GM21717 (cell line): ENCODE measurements around the gene AKAP10.
"Not testable (repeated sequence)": the region's sequence is repeated elsewhere in the genome, so short reads cannot be mapped to it uniquely, and the experiment has no call there.

Experiments used
- ATAC-seq: cut with Tn5 transposase; IDR thresholded peaks from one replicate; pipeline ENCODE4 v1.9.1; 2021; ENCODE audit warnings: mild to moderate bottlenecking, moderate library complexity; ENCODE audit not compliant: unreplicated experiment

AKAP10 gene

GRCh38 chr17:19977293-19978208, at the start of gene AKAP10:
Gene AKAP10, minus strand, starts transcription at chr17:19977828. Its CDS starts 149 bp downstream, at chr17:19977679.
- ATAC-seq = peak; percentile 81

GRCh38 chr17:20026960-20027359, 49.3 kb upstream of the AKAP10 start:
- ATAC-seq = no peak

GRCh38 chr17:20022701-20023100, 45.1 kb upstream of the AKAP10 start:
- ATAC-seq = no peak

GRCh38 chr17:20016475-20016992, 38.9 kb upstream of the AKAP10 start:
- not testable (repeated sequence) for ATAC-seq

GRCh38 chr17:20012017-20012536, 34.4 kb upstream of the AKAP10 start:
- ATAC-seq = no peak

GRCh38 chr17:20010936-20011335, 33.3 kb upstream of the AKAP10 start:
- no peak for ATAC-seq

GRCh38 chr17:20010099-20010863, 32.7 kb upstream of the AKAP10 start:
- ATAC-seq = no peak

- peak; percentile 37 for ATAC-seq
These were observed 31.9 kb upstream of the AKAP10 start, which contains the start of gene SPECC1 for GRCh38 chr17:20009302-20010098. Gene SPECC1, plus strand, starts transcription at chr17:20009359. Its CDS starts 87,293 bp downstream, at chr17:20096652.

GRCh38 chr17:20009052-20009301, 31.3 kb upstream of the AKAP10 start:
- peak; percentile 86 for ATAC-seq

GRCh38 chr17:20008242-20009051, 30.8 kb upstream of the AKAP10 start:
- ATAC-seq = peak; percentile 16

GRCh38 chr17:19996502-19996901, 18.9 kb upstream of the AKAP10 start:
- ATAC-seq = no peak

- ATAC-seq = no peak
These were observed 18.5 kb upstream of the AKAP10 start for GRCh38 chr17:19996086-19996485.

GRCh38 chr17:19992803-19993713, 15.4 kb upstream of the AKAP10 start:
- ATAC-seq = peak; percentile 76

GRCh38 chr17:19991252-19991885, 13.7 kb upstream of the AKAP10 start:
- ATAC-seq = no peak

GRCh38 chr17:19987897-19988296, 10.3 kb upstream of the AKAP10 start:
- no peak for ATAC-seq

GRCh38 chr17:19986941-19987861, 9.6 kb upstream of the AKAP10 start:
- ATAC-seq = no peak
